Adrenal gland (tissue), 5 donors: ENCODE data around the gene GRHPR.
A peak's percentile ranks its signal among the peaks of the same experiment; 100 is the strongest.

Experiments used
- POLR2A ChIP-seq, 2 donors: fragments of 450-650 bp; IDR thresholded peaks; one replicate each; pipeline ENCODE4 v1.6.1; 2017; ENCODE audit warnings: antibody characterized with exemption in 2 of 2, mild to moderate bottlenecking in 2 of 2, moderate library complexity in 1 of 2
- TF ChIP-seq, protein P1 (sequence below), 6 experiments: fragments of 450-650 bp in 4 of 6; fragments of 200-600 bp in 2 of 6; sonication (generic) in 1 of 6; IDR thresholded peaks; 1 replicate in 5 of 6; 2 replicates in 1 of 6; pipeline versions ENCODE4 v1.5.1 to v1.8.0; 2016 to 2021; ENCODE audit warnings: antibody characterized with exemption in 6 of 6, mild to moderate bottlenecking in 2 of 6, moderate library complexity in 1 of 6
- donor health status: DM: no; HTN: no; CAD: no.

- TF ChIP-seq POLR2A (IDR thresholded peaks at IDR 0.05): no peak
- TF ChIP-seq, protein P1, sequence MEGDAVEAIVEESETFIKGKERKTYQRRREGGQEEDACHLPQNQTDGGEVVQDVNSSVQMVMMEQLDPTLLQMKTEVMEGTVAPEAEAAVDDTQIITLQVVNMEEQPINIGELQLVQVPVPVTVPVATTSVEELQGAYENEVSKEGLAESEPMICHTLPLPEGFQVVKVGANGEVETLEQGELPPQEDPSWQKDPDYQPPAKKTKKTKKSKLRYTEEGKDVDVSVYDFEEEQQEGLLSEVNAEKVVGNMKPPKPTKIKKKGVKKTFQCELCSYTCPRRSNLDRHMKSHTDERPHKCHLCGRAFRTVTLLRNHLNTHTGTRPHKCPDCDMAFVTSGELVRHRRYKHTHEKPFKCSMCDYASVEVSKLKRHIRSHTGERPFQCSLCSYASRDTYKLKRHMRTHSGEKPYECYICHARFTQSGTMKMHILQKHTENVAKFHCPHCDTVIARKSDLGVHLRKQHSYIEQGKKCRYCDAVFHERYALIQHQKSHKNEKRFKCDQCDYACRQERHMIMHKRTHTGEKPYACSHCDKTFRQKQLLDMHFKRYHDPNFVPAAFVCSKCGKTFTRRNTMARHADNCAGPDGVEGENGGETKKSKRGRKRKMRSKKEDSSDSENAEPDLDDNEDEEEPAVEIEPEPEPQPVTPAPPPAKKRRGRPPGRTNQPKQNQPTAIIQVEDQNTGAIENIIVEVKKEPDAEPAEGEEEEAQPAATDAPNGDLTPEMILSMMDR (IDR thresholded peaks at IDR 0.05): peak in 2 of 6 experiments; percentile 12 to 14
Measured at GRCh38 chr9:37430841-37431597, 8.5 kb downstream of the GRHPR start.
